Endothelial cell of umbilical vein (primary cell): ENCODE data around the gene FAAP100.

Experiments
- CTCF ChIP-seq, 2 donors: IDR thresholded peaks; 1 replicate in 1 of 2; 2 replicates in 1 of 2; pipeline ENCODE4 v1.5.1; 2011; ENCODE audit warnings: low read length in 2 of 2, mild to moderate bottlenecking in 2 of 2, moderate library complexity in 2 of 2, control low read depth in 1 of 2, inconsistent platforms in 1 of 2, low read depth in 1 of 2; ENCODE audit not compliant: insufficient read depth in 1 of 2; ENCODE audit errors: extremely low read depth in 1 of 2
- POLR2A ChIP-seq: IDR thresholded peaks from 2 replicates; pipeline ENCODE4 v1.6.1; 2012; ENCODE audit warnings: low read depth, mild to moderate bottlenecking, control low read depth, low read length

- TF ChIP-seq POLR2A (no peak), CTCF (IDR thresholded peaks at IDR 0.05; ENCODE audit: extremely low read depth in 1 of 2, insufficient read depth in 1 of 2, low read depth in 1 of 2, low read length in 2 of 2) (no peak)
These were observed 15.6 kb downstream of the FAAP100 start for GRCh38 chr17:81536299-81537290.
